ENCODE measurements around the gene LRMDA.

The LRMDA gene

GRCh38 chr10:76088008-76088407 is 656.6 kb downstream of the LRMDA start:
- Histone ChIP-seq H3K79me2 (ENCODE audit: insufficient read depth, low read depth) (no peaks in the 10 kb centered on the region), H3K4me1 (ENCODE audit: low read depth, poor library complexity, severe bottlenecking) (no peaks in the 10 kb centered on the region), H3K4me2 (no peak overlapping the region)

GRCh38 chr10:76088980-76089379 is 657.6 kb downstream of the LRMDA start:
- no peak overlapping the region for H2AFZ ChIP-seq (ENCODE audit: low read depth)
- no peak overlapping the region for H3K9ac ChIP-seq
- no peak overlapping the region for H3K4me2 ChIP-seq
- no peaks in the 10 kb centered on the region for H3K79me2 ChIP-seq (ENCODE audit: insufficient read depth, low read depth)
- no peaks in the 10 kb centered on the region for H3K36me3 ChIP-seq (ENCODE audit: insufficient read depth)
- H4K20me1 ChIP-seq (ENCODE audit: insufficient read depth) = no peaks in the 10 kb centered on the region
- no peak overlapping the region for H3K4me3 ChIP-seq (IDR thresholded peaks at IDR 0.05; ENCODE audit: insufficient read depth, low read depth, low read length)
- H3K27me3 ChIP-seq (ENCODE audit: insufficient read depth, low read depth) = no peaks in the 10 kb centered on the region
- no peak overlapping the region for H3K27ac ChIP-seq
- H3K4me1 ChIP-seq (ENCODE audit: low read depth, poor library complexity, severe bottlenecking) = no peaks in the 10 kb centered on the region
- TF ChIP-seq CTCF (conservative IDR thresholded peaks at IDR 0.05; ENCODE audit: low read depth, low read length) = no peak

More at GRCh38 chr10:76088008-76088407, 656.6 kb downstream of the LRMDA start:
- Histone ChIP-seq H3K27ac (no peak overlapping the region), H3K36me3 (ENCODE audit: insufficient read depth) (no peaks in the 10 kb centered on the region), H3K4me3 (IDR thresholded peaks at IDR 0.05; ENCODE audit: insufficient read depth, low read depth, low read length) (no peak overlapping the region), H2AFZ (ENCODE audit: low read depth) (no peak overlapping the region), H3K27me3 (ENCODE audit: insufficient read depth, low read depth) (no peaks in the 10 kb centered on the region), H3K9ac (no peak overlapping the region), H4K20me1 (ENCODE audit: insufficient read depth) (no peaks in the 10 kb centered on the region)
- TF ChIP-seq CTCF (conservative IDR thresholded peaks at IDR 0.05; ENCODE audit: low read depth, low read length) = no peak

- Histone ChIP-seq H3K27ac (no peak overlapping the region), H3K9ac (no peak overlapping the region), H3K4me1 (ENCODE audit: low read depth, poor library complexity, severe bottlenecking) (no peaks in the 10 kb centered on the region), H4K20me1 (ENCODE audit: insufficient read depth) (no peaks in the 10 kb centered on the region), H3K27me3 (ENCODE audit: insufficient read depth, low read depth) (no peaks in the 10 kb centered on the region), H3K36me3 (ENCODE audit: insufficient read depth) (no peaks in the 10 kb centered on the region), H2AFZ (ENCODE audit: low read depth) (no peak overlapping the region), H3K79me2 (ENCODE audit: insufficient read depth, low read depth) (no peaks in the 10 kb centered on the region), H3K4me2 (no peak overlapping the region), H3K4me3 (IDR thresholded peaks at IDR 0.05; ENCODE audit: insufficient read depth, low read depth, low read length) (no peak overlapping the region)
- TF ChIP-seq CTCF (conservative IDR thresholded peaks at IDR 0.05; ENCODE audit: low read depth, low read length) = no peak
Observed at GRCh38 chr10:76089556-76090180, 658.2 kb downstream of the LRMDA start.

- Histone ChIP-seq H3K36me3 (ENCODE audit: insufficient read depth) (no peaks in the 10 kb centered on the region), H4K20me1 (ENCODE audit: insufficient read depth) (no peaks in the 10 kb centered on the region), H3K4me2 (no peak overlapping the region), H3K79me2 (ENCODE audit: insufficient read depth, low read depth) (no peaks in the 10 kb centered on the region), H3K4me1 (ENCODE audit: low read depth, poor library complexity, severe bottlenecking) (no peaks in the 10 kb centered on the region), H3K27me3 (ENCODE audit: insufficient read depth, low read depth) (no peaks in the 10 kb centered on the region), H3K4me3 (IDR thresholded peaks at IDR 0.05; ENCODE audit: insufficient read depth, low read depth, low read length) (no peak overlapping the region), H3K27ac (no peak overlapping the region), H3K9ac (no peak overlapping the region), H2AFZ (ENCODE audit: low read depth) (no peak overlapping the region)
- TF ChIP-seq CTCF (conservative IDR thresholded peaks at IDR 0.05; ENCODE audit: low read depth, low read length) = no peak
Observed at GRCh38 chr10:76091926-76092325, 660.5 kb downstream of the LRMDA start.
